AG10803 (cell line): Measurements from ENCODE around the gene PLXNA4.

ENCODE experiments used
- DNase-seq: peaks from one replicate; pipeline ENCODE4 v3.0.0; 2010; ENCODE audit warnings: low read depth
- H3K4me3 ChIP-seq: 2 replicates; pipeline ENCODE4 v1.5.1; 2011; ENCODE audit warnings: mild to moderate bottlenecking, low read length, control low read depth
- CTCF ChIP-seq: conservative IDR thresholded peaks from 2 replicates; pipeline ENCODE4 v1.5.1; 2011; ENCODE audit warnings: mild to moderate bottlenecking, low read length, control low read depth, inconsistent platforms

The PLXNA4 gene

GRCh38 chr7:132443761-132444520 lies 132.3 kb downstream of the PLXNA4 start:
- TF ChIP-seq CTCF = no peak
- peak; percentile 29 for DNase-seq
- H3K4me3 ChIP-seq = no peak overlapping the region

- TF ChIP-seq CTCF = no peak
- no peak for DNase-seq
- H3K4me3 ChIP-seq = no peak overlapping the region
Measured at GRCh38 chr7:132441935-132442334, 134.3 kb downstream of the PLXNA4 start.

- no peak for TF ChIP-seq CTCF
- no peak for DNase-seq
- H3K4me3 ChIP-seq = no peak overlapping the region
Measured at GRCh38 chr7:132440151-132440550, 136.1 kb downstream of the PLXNA4 start.

GRCh38 chr7:132438926-132439325 lies 137.3 kb downstream of the PLXNA4 start:
- TF ChIP-seq CTCF = no peak
- DNase-seq = no peak
- no peak overlapping the region for H3K4me3 ChIP-seq

- H3K4me3 ChIP-seq = no peak overlapping the region
- no peak for TF ChIP-seq CTCF
- no peak for DNase-seq
Measured at GRCh38 chr7:132437730-132438129, 138.5 kb downstream of the PLXNA4 start.

- no peak for DNase-seq
- no peak overlapping the region for H3K4me3 ChIP-seq
- TF ChIP-seq CTCF = no peak
Measured at GRCh38 chr7:132436121-132436520, 140.1 kb downstream of the PLXNA4 start.
